Measurements from ENCODE around the gene ZNF841. TPM values are rescaled to one million over a fixed set of nuclear protein-coding genes. Genes with fewer than 3 reads are reported as not detected.

ZNF841 gene
- total and polyA plus RNA-seq, 2 of the 13 experiments (the other 11 are each of a cell fraction or from before 2014, with no cell fraction given), result 6.2 to 14.2 TPM

- TF ChIP-seq HMGXB3 (CRISPR knock-in tag; IDR thresholded peaks at IDR 0.05; ENCODE audit: borderline replicate concordance), result no peak
- no peak for TF ChIP-seq ZBTB42 (CRISPR knock-in tag; IDR thresholded peaks at IDR 0.05)
- no peak for TF ChIP-seq GATAD2A (CRISPR knock-in tag; IDR thresholded peaks at IDR 0.05)
- TF ChIP-seq ZNF430 (CRISPR knock-in tag; IDR thresholded peaks at IDR 0.05), result peak; percentile 66
- TF ChIP-seq ATF7-NPFF (CRISPR knock-in tag; IDR thresholded peaks at IDR 0.05; ENCODE audit: low read depth), result no peak
- TF ChIP-seq ARNTL (CRISPR knock-in tag; IDR thresholded peaks at IDR 0.05), result no peak
- TF ChIP-seq CREBL2 (CRISPR knock-in tag; IDR thresholded peaks at IDR 0.05; ENCODE audit: borderline replicate concordance), result no peak
- no peak for TF ChIP-seq TEAD3 (CRISPR knock-in tag; optimal IDR thresholded peaks at IDR 0.05; ENCODE audit: borderline replicate concordance)
- TF ChIP-seq ATF1 (CRISPR knock-in tag; IDR thresholded peaks at IDR 0.05), result no peak; the same call in 1 of the 2 replicates
- TF ChIP-seq TOPORS (CRISPR knock-in tag; IDR thresholded peaks at IDR 0.05), result no peak
- TF ChIP-seq KDM4B (CRISPR knock-in tag; IDR thresholded peaks at IDR 0.05), result no peak
- TF ChIP-seq ZNF674 (CRISPR knock-in tag; IDR thresholded peaks at IDR 0.05; ENCODE audit: low read depth), result no peak
- TF ChIP-seq ZBTB38 (CRISPR knock-in tag; IDR thresholded peaks at IDR 0.05), result 0 out of 2 replicates have a peak, but pooled peaks have one; percentile 18
- TF ChIP-seq ZHX1 (CRISPR knock-in tag; IDR thresholded peaks at IDR 0.05; ENCODE audit: low read depth), result no peak
- TF ChIP-seq BORCS8-MEF2B (CRISPR knock-in tag; IDR thresholded peaks at IDR 0.05), result 0 out of 2 replicates have a peak, but pooled peaks have one; percentile 26
- no peak for TF ChIP-seq ZNF784 (CRISPR knock-in tag; IDR thresholded peaks at IDR 0.05; ENCODE audit: borderline replicate concordance)
- no peak for TF ChIP-seq PAF1 (CRISPR knock-in tag; IDR thresholded peaks at IDR 0.05)
- peak; percentile 77; the same call in 1 of the 2 replicates for TF ChIP-seq SPEN (CRISPR knock-in tag; IDR thresholded peaks at IDR 0.05; ENCODE audit: low read depth)
- no peak for TF ChIP-seq ZFP36L1 (CRISPR knock-in tag; IDR thresholded peaks at IDR 0.05)
- peak; percentile 53; the same call in 1 of the 2 replicates for TF ChIP-seq KAT7 (CRISPR knock-in tag; IDR thresholded peaks at IDR 0.05; ENCODE audit: borderline replicate concordance)
- TF ChIP-seq CENPT (CRISPR knock-in tag; IDR thresholded peaks at IDR 0.05; ENCODE audit: low read depth), result no peak
Observed at GRCh38 chr19:52095172-52096014, at the start of gene ZNF841 (continued).

All from HepG2 (cell line).